HEK293 (cell line): ENCODE measurements around the gene TSPYL6.

Experiments
- ATF2 ChIP-seq: fragments of 450-650 bp; formaldehyde crosslinking; IDR thresholded peaks from 2 replicates; pipeline ENCODE4 v1.5.1; 2016; ENCODE audit warnings: missing biosample characterization, missing genetic modification characterization, low read depth
- CTCF ChIP-seq: fragments of 450-650 bp; formaldehyde crosslinking; IDR thresholded peaks from 2 replicates; pipeline ENCODE4 v1.5.1; 2016; ENCODE audit warnings: missing biosample characterization, missing genetic modification characterization
- PBX3 ChIP-seq: sonication (generic); formaldehyde crosslinking; IDR thresholded peaks from 2 replicates; pipeline ENCODE4 v1.8.1; 2022; ENCODE audit warnings: mild to moderate bottlenecking, moderate library complexity, missing genetic modification reagents
- ZBTB26 ChIP-seq: fragments of 450-650 bp; formaldehyde crosslinking; optimal IDR thresholded peaks from 2 replicates; pipeline ENCODE3; 2016; ENCODE audit warnings: missing biosample characterization, mild to moderate bottlenecking, missing genetic modification characterization
- ZFHX2 ChIP-seq: fragments of 450-650 bp; formaldehyde crosslinking; conservative IDR thresholded peaks from 2 replicates; pipeline ENCODE4 v1.5.1; 2016; ENCODE audit warnings: missing biosample characterization, missing genetic modification characterization
- ZNF354C ChIP-seq: fragments of 450-650 bp; formaldehyde crosslinking; IDR thresholded peaks from 2 replicates; pipeline ENCODE4 v1.5.1; 2016; ENCODE audit warnings: missing biosample characterization, missing genetic modification characterization, low read depth, borderline replicate concordance
- ZNF624 ChIP-seq: fragments of 450-650 bp; formaldehyde crosslinking; IDR thresholded peaks from 2 replicates; pipeline ENCODE4 v1.5.1; 2017; ENCODE audit warnings: missing biosample characterization, missing genetic modification characterization
- ZSCAN5A ChIP-seq: fragments of 450-650 bp; formaldehyde crosslinking; IDR thresholded peaks from 2 replicates; pipeline ENCODE4 v1.5.1; 2016; ENCODE audit warnings: missing biosample characterization, missing genetic modification characterization

GRCh38 chr2:54279385-54279784 lies 23.4 kb upstream of the TSPYL6 start:
- TF ChIP-seq ZNF624 (tag by site-specific recombination), result no peak
- no peak for TF ChIP-seq ZNF354C
- TF ChIP-seq PBX3 (CRISPR knock-in tag), result no peak
- no peak for TF ChIP-seq CTCF
- no peak for TF ChIP-seq ZFHX2 (tag by site-specific recombination)
- no peak for TF ChIP-seq ZSCAN5A (tag by site-specific recombination)
- no peak for TF ChIP-seq ZBTB26 (tag by site-specific recombination)
- TF ChIP-seq ATF2 (tag by site-specific recombination), result no peak
